ENCODE measurements around the gene OSBPL9. TPM values are rescaled to one million over a fixed set of nuclear protein-coding genes. Genes with fewer than 3 reads are reported as not detected.

Gene OSBPL9
- total and polyA plus RNA-seq, 10 of the 15 experiments (the other 5 are each of a cell fraction or from before 2014, with no cell fraction given) = 25.9 to 156 (median 108) TPM

- TF ChIP-seq, protein P1, sequence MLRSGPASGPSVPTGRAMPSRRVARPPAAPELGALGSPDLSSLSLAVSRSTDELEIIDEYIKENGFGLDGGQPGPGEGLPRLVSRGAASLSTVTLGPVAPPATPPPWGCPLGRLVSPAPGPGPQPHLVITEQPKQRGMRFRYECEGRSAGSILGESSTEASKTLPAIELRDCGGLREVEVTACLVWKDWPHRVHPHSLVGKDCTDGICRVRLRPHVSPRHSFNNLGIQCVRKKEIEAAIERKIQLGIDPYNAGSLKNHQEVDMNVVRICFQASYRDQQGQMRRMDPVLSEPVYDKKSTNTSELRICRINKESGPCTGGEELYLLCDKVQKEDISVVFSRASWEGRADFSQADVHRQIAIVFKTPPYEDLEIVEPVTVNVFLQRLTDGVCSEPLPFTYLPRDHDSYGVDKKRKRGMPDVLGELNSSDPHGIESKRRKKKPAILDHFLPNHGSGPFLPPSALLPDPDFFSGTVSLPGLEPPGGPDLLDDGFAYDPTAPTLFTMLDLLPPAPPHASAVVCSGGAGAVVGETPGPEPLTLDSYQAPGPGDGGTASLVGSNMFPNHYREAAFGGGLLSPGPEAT (IDR thresholded peaks at IDR 0.05; ENCODE audit: low read depth) = no peak; the same call in 1 of the 2 replicates
- TF ChIP-seq FOS (IDR thresholded peaks at IDR 0.05; ENCODE audit: borderline replicate concordance, extremely low read depth, insufficient read length) = no peak
- peak; percentile 81 for TF ChIP-seq LARP7 (IDR thresholded peaks at IDR 0.05)
- no peak for TF ChIP-seq KLF5 (IDR thresholded peaks at IDR 0.05; ENCODE audit: partially characterized antibody)
- peak; percentile 64 for TF ChIP-seq MLLT1 (IDR thresholded peaks at IDR 0.05)
- TF ChIP-seq, protein P2, sequence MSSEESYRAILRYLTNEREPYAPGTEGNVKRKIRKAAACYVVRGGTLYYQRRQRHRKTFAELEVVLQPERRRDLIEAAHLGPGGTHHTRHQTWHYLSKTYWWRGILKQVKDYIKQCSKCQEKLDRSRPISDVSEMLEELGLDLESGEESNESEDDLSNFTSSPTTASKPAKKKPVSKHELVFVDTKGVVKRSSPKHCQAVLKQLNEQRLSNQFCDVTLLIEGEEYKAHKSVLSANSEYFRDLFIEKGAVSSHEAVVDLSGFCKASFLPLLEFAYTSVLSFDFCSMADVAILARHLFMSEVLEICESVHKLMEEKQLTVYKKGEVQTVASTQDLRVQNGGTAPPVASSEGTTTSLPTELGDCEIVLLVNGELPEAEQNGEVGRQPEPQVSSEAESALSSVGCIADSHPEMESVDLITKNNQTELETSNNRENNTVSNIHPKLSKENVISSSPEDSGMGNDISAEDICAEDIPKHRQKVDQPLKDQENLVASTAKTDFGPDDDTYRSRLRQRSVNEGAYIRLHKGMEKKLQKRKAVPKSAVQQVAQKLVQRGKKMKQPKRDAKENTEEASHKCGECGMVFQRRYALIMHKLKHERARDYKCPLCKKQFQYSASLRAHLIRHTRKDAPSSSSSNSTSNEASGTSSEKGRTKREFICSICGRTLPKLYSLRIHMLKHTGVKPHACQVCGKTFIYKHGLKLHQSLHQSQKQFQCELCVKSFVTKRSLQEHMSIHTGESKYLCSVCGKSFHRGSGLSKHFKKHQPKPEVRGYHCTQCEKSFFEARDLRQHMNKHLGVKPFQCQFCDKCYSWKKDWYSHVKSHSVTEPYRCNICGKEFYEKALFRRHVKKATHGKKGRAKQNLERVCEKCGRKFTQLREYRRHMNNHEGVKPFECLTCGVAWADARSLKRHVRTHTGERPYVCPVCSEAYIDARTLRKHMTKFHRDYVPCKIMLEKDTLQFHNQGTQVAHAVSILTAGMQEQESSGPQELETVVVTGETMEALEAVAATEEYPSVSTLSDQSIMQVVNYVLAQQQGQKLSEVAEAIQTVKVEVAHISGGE (CRISPR knock-in tag; IDR thresholded peaks at IDR 0.05) = no peak
- no peak for TF ChIP-seq HDGF (IDR thresholded peaks at IDR 0.05)
- no peak for TF ChIP-seq KAT2A (conservative IDR thresholded peaks at IDR 0.05; ENCODE audit: control insufficient read depth, low read depth, low read length)
- peak; percentile 31; the same call in 1 of the 2 replicates for TF ChIP-seq CBFB (IDR thresholded peaks at IDR 0.05; ENCODE audit: low read depth)
- TF ChIP-seq NBN (IDR thresholded peaks at IDR 0.05) = no peak
- TF ChIP-seq ZNF207 (IDR thresholded peaks at IDR 0.05; ENCODE audit: borderline replicate concordance) = 0 out of 2 replicates have a peak, but pooled peaks have one; percentile 34
- 0 out of 2 replicates have a peak, but pooled peaks have one; percentile 56 for TF ChIP-seq EED (IDR thresholded peaks at IDR 0.05; ENCODE audit: low read depth)
- TF ChIP-seq, protein P3, sequence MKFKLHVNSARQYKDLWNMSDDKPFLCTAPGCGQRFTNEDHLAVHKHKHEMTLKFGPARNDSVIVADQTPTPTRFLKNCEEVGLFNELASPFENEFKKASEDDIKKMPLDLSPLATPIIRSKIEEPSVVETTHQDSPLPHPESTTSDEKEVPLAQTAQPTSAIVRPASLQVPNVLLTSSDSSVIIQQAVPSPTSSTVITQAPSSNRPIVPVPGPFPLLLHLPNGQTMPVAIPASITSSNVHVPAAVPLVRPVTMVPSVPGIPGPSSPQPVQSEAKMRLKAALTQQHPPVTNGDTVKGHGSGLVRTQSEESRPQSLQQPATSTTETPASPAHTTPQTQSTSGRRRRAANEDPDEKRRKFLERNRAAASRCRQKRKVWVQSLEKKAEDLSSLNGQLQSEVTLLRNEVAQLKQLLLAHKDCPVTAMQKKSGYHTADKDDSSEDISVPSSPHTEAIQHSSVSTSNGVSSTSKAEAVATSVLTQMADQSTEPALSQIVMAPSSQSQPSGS (IDR thresholded peaks at IDR 0.05; ENCODE audit: low read length) = no peak
- peak; percentile 23 for TF ChIP-seq DPF2 (IDR thresholded peaks at IDR 0.05)
- no peak for TF ChIP-seq PRDM15 (CRISPR knock-in tag; IDR thresholded peaks at IDR 0.05)
These were observed 113.0 kb downstream of the OSBPL9 start (continued) for GRCh38 chr1:51729824-51730301.
